A549 (cell line): Measurements from ENCODE around the gene SLC37A1. TPM values are rescaled to one million over a fixed set of nuclear protein-coding genes. Genes with fewer than 3 reads are reported as not detected.

Experiments
- ATAC-seq, 2 experiments: fragments of 200-7000 bp in 1 of 2; fragments of >200 bp in 1 of 2; cut with Nextera tagmentation in 1 of 2; cut with Tn5 transposase in 1 of 2; 3 replicates each; pipeline versions ENCODE4 v1.8.0 to v1.9.1; 2018 to 2020; ENCODE audit warnings: mild to moderate bottlenecking in 1 of 2, moderate library complexity in 1 of 2
- CTCF ChIA-PET: fragments of 300-600 bp; sonication (Branson Sonifier 250); formaldehyde crosslinking; extraction: SDS; loops from one replicate; lab custom pipeline; 2021; ENCODE audit warnings: antibody characterized with exemption, inconsistent platforms; lab: Yijun Ruan, JAX
- POLR2A ChIA-PET: fragments of 350-600 bp; formaldehyde crosslinking; extraction: SDS; loops from one replicate; lab custom pipeline; 2021; ENCODE audit warnings: antibody characterized with exemption, inconsistent platforms; lab: Yijun Ruan, JAX
- DNase-seq, 2 experiments: peaks; one replicate each; pipeline versions ENCODE4 v3.0.0 to v3.0.0-alpha.2; 2011 to 2016; ENCODE audit warnings: low read depth in 1 of 2, low spot score in 1 of 2
- FAIRE-seq: peaks from 2 replicates; lab custom pipeline; 2011; peaks lifted over from hg19 to GRCh38; lab: Jason Lieb, UNC
- H3K27ac ChIP-seq, 2 experiments: fragments of >200 bp; sonication (Bioruptor Twin); formaldehyde crosslinking; 3 replicates each; pipeline ENCODE4 v1.5.1; 2016 to 2017
- H3K4me1 ChIP-seq: fragments of >200 bp; sonication (Bioruptor Twin); formaldehyde crosslinking; 3 replicates; pipeline ENCODE4 v1.6.1; 2016
- H3K4me2 ChIP-seq: fragments of >200 bp; sonication (Bioruptor Twin); formaldehyde crosslinking; 3 replicates; pipeline ENCODE4 v1.6.1; 2016
- H3K4me3 ChIP-seq: fragments of >200 bp; sonication (Bioruptor Twin); formaldehyde crosslinking; 3 replicates; pipeline ENCODE4 v1.5.1; 2016
- H3K9me3 ChIP-seq: fragments of >200 bp; sonication (Bioruptor Twin); formaldehyde crosslinking; 3 replicates; pipeline ENCODE4 v1.6.1; 2016
- BHLHE40 ChIP-seq: IDR thresholded peaks from 2 replicates; pipeline ENCODE4 v1.6.1; 2012; ENCODE audit warnings: low read depth, low read length, inconsistent platforms
- CBX2 ChIP-seq: fragments of 200-600 bp; sonication (generic); IDR thresholded peaks from 2 replicates; pipeline ENCODE4 v1.6.1; 2016; ENCODE audit warnings: low read depth, mild to moderate bottlenecking, borderline replicate concordance
- CBX8 ChIP-seq: fragments of 200-600 bp; sonication (generic); IDR thresholded peaks from 2 replicates; pipeline ENCODE4 v1.6.1; 2016
- CTCF ChIP-seq: fragments of >200 bp; sonication (Bioruptor Twin); formaldehyde crosslinking; IDR thresholded peaks from 3 replicates; pipeline ENCODE4 v1.5.1; 2016
- EHF ChIP-seq: fragments of 250-450 bp; sonication (Bioruptor Pico); IDR thresholded peaks from 2 replicates; pipeline ENCODE4 v1.5.0; 2020; ENCODE audit warnings: mild to moderate bottlenecking
- EHMT2 ChIP-seq: fragments of 200-600 bp; sonication (generic); IDR thresholded peaks from 2 replicates; pipeline ENCODE4 v1.6.1; 2016; ENCODE audit warnings: antibody characterized with exemption, low read depth, mild to moderate bottlenecking, moderate library complexity
- GATA3 ChIP-seq: IDR thresholded peaks from 2 replicates; pipeline ENCODE4 v1.6.1; 2012; ENCODE audit warnings: borderline replicate concordance
- HEYL ChIP-seq: fragments of 250-450 bp; sonication (Bioruptor Pico); IDR thresholded peaks from 2 replicates; pipeline ENCODE4 v1.8.0; 2021; ENCODE audit warnings: mild to moderate bottlenecking, moderate library complexity
- HMGXB4 ChIP-seq: fragments of 250-450 bp; sonication (Bioruptor Pico); IDR thresholded peaks from 2 replicates; pipeline ENCODE4 v1.5.0; 2021; ENCODE audit warnings: mild to moderate bottlenecking, moderate library complexity, borderline replicate concordance
- HOXB5 ChIP-seq: fragments of 250-450 bp; sonication (Bioruptor Pico); IDR thresholded peaks from 2 replicates; pipeline ENCODE4 v1.5.0; 2020; ENCODE audit warnings: mild to moderate bottlenecking, moderate library complexity
- KDM1A ChIP-seq: fragments of 200-600 bp; sonication (generic); IDR thresholded peaks from 2 replicates; pipeline ENCODE4 v1.6.1; 2016; ENCODE audit warnings: low read depth, mild to moderate bottlenecking
- KDM5A ChIP-seq: fragments of 200-600 bp; sonication (generic); IDR thresholded peaks from 2 replicates; pipeline ENCODE4 v1.6.1; 2016; ENCODE audit warnings: antibody characterized with exemption, mild to moderate bottlenecking
- NPAS2 ChIP-seq: fragments of 250-450 bp; sonication (Bioruptor Pico); IDR thresholded peaks from 2 replicates; pipeline ENCODE4 v1.8.0; 2022; ENCODE audit warnings: mild to moderate bottlenecking, moderate library complexity, borderline replicate concordance
- POLR2A ChIP-seq: IDR thresholded peaks from 2 replicates; pipeline ENCODE4 v1.6.1; 2012; ENCODE audit warnings: mild to moderate bottlenecking, low read length
- POLR2AphosphoS2 ChIP-seq: conservative IDR thresholded peaks from 2 replicates; pipeline ENCODE4 v1.6.1; 2012; ENCODE audit warnings: low read length, improper control_type of control experiment, inconsistent platforms
- RARB ChIP-seq: fragments of 250-450 bp; sonication (Bioruptor Pico); IDR thresholded peaks from 2 replicates; pipeline ENCODE4 v1.8.0; 2021; ENCODE audit warnings: mild to moderate bottlenecking, moderate library complexity
- RCOR1 ChIP-seq: fragments of 150-350 bp; IDR thresholded peaks from 2 replicates; pipeline ENCODE4 v1.6.1; 2014; ENCODE audit warnings: antibody characterized with exemption, low read length, low read depth
- RNF2 ChIP-seq: fragments of 200-600 bp; sonication (generic); IDR thresholded peaks from 2 replicates; pipeline ENCODE4 v1.6.1; 2016; ENCODE audit warnings: low read depth, mild to moderate bottlenecking, antibody characterized with exemption, moderate library complexity, borderline replicate concordance
- SREBF2 ChIP-seq: fragments of 450-650 bp; IDR thresholded peaks from 2 replicates; pipeline ENCODE4 v1.6.1; 2014; ENCODE audit warnings: mild to moderate bottlenecking, moderate library complexity
- TP53 ChIP-seq: fragments of 250-450 bp; sonication (Bioruptor Pico); IDR thresholded peaks from 2 replicates; pipeline ENCODE4 v1.5.0; 2021; ENCODE audit warnings: mild to moderate bottlenecking, moderate library complexity
- ZC3H11A ChIP-seq: fragments of 450-650 bp; IDR thresholded peaks from 2 replicates; pipeline ENCODE4 v1.6.1; 2014; ENCODE audit warnings: antibody characterized with exemption, mild to moderate bottlenecking
- ZNF302 ChIP-seq: fragments of 250-450 bp; sonication (Bioruptor Pico); IDR thresholded peaks from 2 replicates; pipeline ENCODE4 v1.9.0; 2021; ENCODE audit warnings: inconsistent platforms, mild to moderate bottlenecking, moderate library complexity
- ZSCAN20 ChIP-seq: fragments of 250-450 bp; sonication (Bioruptor Pico); IDR thresholded peaks from 2 replicates; pipeline ENCODE4 v1.8.0; 2022; ENCODE audit warnings: mild to moderate bottlenecking, moderate library complexity
- WGBS: methylation state at CpG from one replicate; pipeline ENCODE4 v1.1.6; 2017; ENCODE audit errors: missing lambda C conversion rate; 5-methylcytosine and 5-hydroxymethylcytosine counted together
- polyA plus RNA-seq, 4 experiments: library from polyadenylated mRNA; depleted of rRNA in 3 of 4; stranded (reverse); fragments of >200 nt; fragmentation: RNase III in 1 of 4; extraction: RNeasy Plus Mini Kit Qiagen cat#74134 plus additional on column Dnase treatment in 1 of 4; gene quantifications; 2 replicates in 3 of 4; 3 replicates in 1 of 4; pipeline ENCODE4 v1.2.3, GENCODE V29; 2011 to 2017
- TF ChIP-seq, protein P1 (sequence below): fragments of 250-450 bp; sonication (Bioruptor Pico); IDR thresholded peaks from 2 replicates; pipeline ENCODE4 v1.5.0; 2020; ENCODE audit warnings: low read depth, mild to moderate bottlenecking, moderate library complexity
- TF ChIP-seq, protein P2 (sequence below): IDR thresholded peaks from 2 replicates; pipeline ENCODE4 v1.6.1; 2012
- TF ChIP-seq, protein P3 (sequence below): fragments of 150-350 bp; IDR thresholded peaks from 2 replicates; pipeline ENCODE4 v1.6.1; 2014; ENCODE audit warnings: low read depth, mild to moderate bottlenecking, low read length
- TF ChIP-seq, protein P4 (sequence below): fragments of >200 bp; sonication (Bioruptor Twin); formaldehyde crosslinking; IDR thresholded peaks from 2 replicates; pipeline ENCODE4 v1.6.1; 2016

Gene SLC37A1
- polyA plus RNA-seq, 2 of the 4 experiments (the other 2 are of a cell fraction) = 1.9 to 2.1 TPM

- Histone ChIP-seq H3K9me3 (0 out of 3 replicates have a peak, but pooled peaks cover 3% of the 10 kb centered on the region), H3K4me2 (no peak overlapping the region), H3K27ac (no peak overlapping the region), H3K4me3 (no peak overlapping the region), H3K4me1 (no peaks in the 10 kb centered on the region)
- ChIA-PET CTCF (interaction anchor here (3.4 kb wide), 1 partner anchor 11 kb away, joined by 17 read pairs; no protein-coding TSS in a partner anchor), POLR2A (no interaction called here)
- WGBS = 73% methylated on average over 17 of the region's 17 CpGs
- DNase-seq = no peak
- FAIRE-seq = no peak
- no peak for TF ChIP-seq KDM5A
- no peak for TF ChIP-seq CBX8
- no peak for TF ChIP-seq EHF
- TF ChIP-seq KDM1A = no peak
- TF ChIP-seq EHMT2 = no peak
- no peak for TF ChIP-seq POLR2AphosphoS2
- no peak for TF ChIP-seq RARB (CRISPR knock-in tag)
- TF ChIP-seq RCOR1 = no peak
- no peak for TF ChIP-seq HMGXB4 (CRISPR knock-in tag)
- no peak for TF ChIP-seq POLR2A
- TF ChIP-seq HOXB5 (CRISPR knock-in tag) = no peak
- TF ChIP-seq ZSCAN20 (CRISPR knock-in tag) = no peak
- no peak for TF ChIP-seq BHLHE40
- no peak for TF ChIP-seq TP53 (CRISPR knock-in tag)
- no peak for TF ChIP-seq NPAS2 (CRISPR knock-in tag)
- no peak for TF ChIP-seq ZC3H11A
- TF ChIP-seq RNF2 = no peak
- no peak for TF ChIP-seq GATA3
- no peak for TF ChIP-seq HEYL
- ATAC-seq = no peak
Observed at GRCh38 chr21:42581993-42582786, 68.5 kb downstream of the SLC37A1 start.

DNA sequence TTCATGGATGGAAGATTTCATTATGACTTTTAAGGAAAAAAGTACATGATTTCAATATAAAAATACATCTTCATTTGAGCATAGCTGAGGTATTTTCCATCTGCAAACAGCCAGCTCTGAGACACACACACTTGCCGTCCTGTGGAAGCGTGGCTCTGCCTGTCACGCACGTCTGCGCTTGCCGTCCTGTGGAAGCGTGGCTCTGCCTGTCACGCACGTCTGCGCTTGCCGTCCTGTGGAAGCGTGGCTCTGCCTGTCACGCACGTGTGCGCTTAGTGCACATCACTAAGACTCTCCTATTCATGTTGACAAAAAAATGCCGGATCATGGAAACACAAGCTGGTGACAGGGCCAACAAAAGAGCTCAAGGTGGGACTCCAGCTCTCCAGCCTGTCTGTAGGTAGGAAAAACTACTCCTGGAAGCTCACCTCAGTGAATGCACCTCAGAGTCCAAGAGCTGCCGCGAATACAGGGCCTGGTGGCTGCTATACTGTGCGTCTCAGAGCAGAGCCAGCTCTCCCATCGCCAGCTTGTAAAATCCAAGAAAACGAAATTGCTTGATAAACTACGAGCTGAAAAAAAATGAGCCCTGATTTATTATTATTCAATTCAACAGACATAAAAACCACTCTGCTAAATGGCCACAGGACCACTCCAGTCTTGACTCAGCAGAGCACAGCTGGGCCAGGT lies 69.3 kb downstream of the SLC37A1 start:
- CTCF ChIA-PET = interaction anchor here (3.4 kb wide), 1 partner anchor 10 kb away, joined by 17 read pairs; no protein-coding TSS in a partner anchor
- ATAC-seq (no peak), FAIRE-seq (no peak)

More for the DNA sequence above, 69.3 kb downstream of the SLC37A1 start:
- 72% methylated on average over 22 of the region's 22 CpGs for WGBS
- Histone ChIP-seq H3K27ac (no peak overlapping the region), H3K4me1 (no peaks in the 10 kb centered on the region), H3K4me3 (no peak overlapping the region)
- DNase-seq = no peak
- POLR2A ChIA-PET = no interaction called here
- no peak for TF ChIP-seq SREBF2
- no peak for TF ChIP-seq CTCF
- no peak for TF ChIP-seq CBX2
- no peak for TF ChIP-seq ZNF302 (CRISPR knock-in tag)
- TF ChIP-seq, protein P1, sequence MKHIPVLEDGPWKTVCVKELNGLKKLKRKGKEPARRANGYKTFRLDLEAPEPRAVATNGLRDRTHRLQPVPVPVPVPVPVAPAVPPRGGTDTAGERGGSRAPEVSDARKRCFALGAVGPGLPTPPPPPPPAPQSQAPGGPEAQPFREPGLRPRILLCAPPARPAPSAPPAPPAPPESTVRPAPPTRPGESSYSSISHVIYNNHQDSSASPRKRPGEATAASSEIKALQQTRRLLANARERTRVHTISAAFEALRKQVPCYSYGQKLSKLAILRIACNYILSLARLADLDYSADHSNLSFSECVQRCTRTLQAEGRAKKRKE (CRISPR knock-in tag) = no peak
- TF ChIP-seq, protein P2, sequence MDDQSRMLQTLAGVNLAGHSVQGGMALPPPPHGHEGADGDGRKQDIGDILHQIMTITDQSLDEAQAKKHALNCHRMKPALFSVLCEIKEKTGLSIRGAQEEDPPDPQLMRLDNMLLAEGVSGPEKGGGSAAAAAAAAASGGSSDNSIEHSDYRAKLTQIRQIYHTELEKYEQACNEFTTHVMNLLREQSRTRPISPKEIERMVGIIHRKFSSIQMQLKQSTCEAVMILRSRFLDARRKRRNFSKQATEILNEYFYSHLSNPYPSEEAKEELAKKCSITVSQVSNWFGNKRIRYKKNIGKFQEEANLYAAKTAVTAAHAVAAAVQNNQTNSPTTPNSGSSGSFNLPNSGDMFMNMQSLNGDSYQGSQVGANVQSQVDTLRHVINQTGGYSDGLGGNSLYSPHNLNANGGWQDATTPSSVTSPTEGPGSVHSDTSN = no peak
- no peak for TF ChIP-seq ZSCAN20 (CRISPR knock-in tag)
- TF ChIP-seq, protein P3, sequence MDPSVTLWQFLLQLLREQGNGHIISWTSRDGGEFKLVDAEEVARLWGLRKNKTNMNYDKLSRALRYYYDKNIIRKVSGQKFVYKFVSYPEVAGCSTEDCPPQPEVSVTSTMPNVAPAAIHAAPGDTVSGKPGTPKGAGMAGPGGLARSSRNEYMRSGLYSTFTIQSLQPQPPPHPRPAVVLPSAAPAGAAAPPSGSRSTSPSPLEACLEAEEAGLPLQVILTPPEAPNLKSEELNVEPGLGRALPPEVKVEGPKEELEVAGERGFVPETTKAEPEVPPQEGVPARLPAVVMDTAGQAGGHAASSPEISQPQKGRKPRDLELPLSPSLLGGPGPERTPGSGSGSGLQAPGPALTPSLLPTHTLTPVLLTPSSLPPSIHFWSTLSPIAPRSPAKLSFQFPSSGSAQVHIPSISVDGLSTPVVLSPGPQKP = no peak
- TF ChIP-seq, protein P4, sequence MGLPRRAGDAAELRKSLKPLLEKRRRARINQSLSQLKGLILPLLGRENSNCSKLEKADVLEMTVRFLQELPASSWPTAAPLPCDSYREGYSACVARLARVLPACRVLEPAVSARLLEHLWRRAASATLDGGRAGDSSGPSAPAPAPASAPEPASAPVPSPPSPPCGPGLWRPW = no peak
- no peak for TF ChIP-seq HEYL
- TF ChIP-seq, all 56 proteins: peak for 0
- Histone ChIP-seq H3K4me2 (no peak overlapping the region), H3K9me3 (no peaks in the 10 kb centered on the region)
